Frontal cortex (tissue), 4 donors: ENCODE measurements around the gene CFC1. TPM values are rescaled to one million over a fixed set of nuclear protein-coding genes. Genes with fewer than 3 reads are reported as not detected.
"Not testable (repeated sequence)": the region's sequence is repeated elsewhere in the genome, so short reads cannot be mapped to it uniquely, and the experiment has no call there.

Experiments used
- DNase-seq, 2 donors: peaks; one replicate each; pipeline ENCODE4 v3.0.0; 2012; ENCODE audit warnings: low spot score in 2 of 2
- FAIRE-seq: peaks from 2 replicates; lab custom pipeline; 2012; peaks lifted over from hg19 to GRCh38; lab: Jason Lieb, UNC
- total RNA-seq: library from RNA; depleted of rRNA; stranded (reverse); fragments of >200 nt; gene quantifications from one replicate; pipeline ENCODE4 v1.2.3, GENCODE V29; 2014
- donor health status: control.
- donor health status: control.
- donor health status: control.

CFC1 gene
- 0.41 TPM for total RNA-seq

DNA sequence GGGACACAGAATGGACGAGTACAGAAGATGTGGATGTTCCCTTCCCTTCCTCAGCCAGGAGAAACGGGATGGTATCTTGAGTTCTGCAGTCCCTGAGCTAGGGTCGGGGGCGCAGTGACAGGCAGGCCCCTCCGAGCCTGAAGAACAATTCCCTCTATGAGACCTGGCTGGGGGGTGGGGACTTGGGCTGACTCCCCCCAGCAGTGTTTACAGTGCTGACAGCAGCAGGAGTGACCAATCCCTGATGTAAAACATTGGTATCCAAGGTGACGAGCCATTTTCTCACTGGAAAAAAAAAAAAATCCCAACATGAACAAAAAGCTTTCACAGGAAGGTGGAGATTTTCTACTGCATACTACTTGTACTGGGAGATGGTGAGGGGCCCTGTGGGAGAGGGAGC is at the start of gene CFC1:
Gene CFC1, minus strand, starts transcription at position 183 of the 400 bp plus-strand sequence. CDS start 288 bp downstream, outside the sequence.
- not testable (repeated sequence) for FAIRE-seq, DNase-seq

DNA sequence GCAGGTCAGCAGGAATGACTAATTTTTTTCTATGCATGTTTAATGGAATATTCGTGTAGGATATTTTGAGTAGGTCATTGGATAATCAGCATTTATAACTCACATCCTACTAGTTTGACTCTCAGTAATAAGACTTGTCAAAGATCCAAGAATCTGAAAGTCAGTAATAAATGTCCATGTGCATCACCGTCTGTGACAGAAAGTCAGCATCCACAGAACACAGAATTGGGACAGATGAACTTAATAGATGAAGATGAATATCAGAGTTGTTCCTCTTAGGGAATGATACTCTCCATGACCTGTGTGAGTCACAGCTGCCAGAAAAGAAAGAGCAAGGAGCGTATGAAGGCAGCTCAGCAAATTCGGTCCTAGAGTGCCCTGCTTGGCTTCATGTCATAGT is 42.3 kb upstream of the CFC1 start:
- not testable (repeated sequence) for DNase-seq, FAIRE-seq

DNA sequence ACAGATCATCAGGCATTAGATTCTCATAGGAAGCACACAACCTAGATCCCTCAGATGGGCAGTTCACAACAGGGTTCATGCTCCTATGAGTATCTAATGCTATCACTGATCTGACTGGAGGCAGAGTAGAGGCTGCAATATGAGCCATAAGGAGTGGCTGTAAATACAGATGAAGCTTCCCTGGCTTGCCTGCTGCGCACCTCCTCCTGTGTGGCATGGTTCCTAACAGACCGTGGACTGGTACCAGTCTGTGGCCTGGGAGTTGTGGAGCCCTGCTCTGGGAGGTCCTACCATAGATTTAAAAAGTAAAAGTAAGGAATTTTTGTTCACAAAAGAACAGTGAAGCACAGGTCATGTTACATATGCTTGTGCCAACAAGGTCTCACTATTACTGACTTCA is 39.6 kb upstream of the CFC1 start:
- not testable (repeated sequence) for DNase-seq, FAIRE-seq

DNA sequence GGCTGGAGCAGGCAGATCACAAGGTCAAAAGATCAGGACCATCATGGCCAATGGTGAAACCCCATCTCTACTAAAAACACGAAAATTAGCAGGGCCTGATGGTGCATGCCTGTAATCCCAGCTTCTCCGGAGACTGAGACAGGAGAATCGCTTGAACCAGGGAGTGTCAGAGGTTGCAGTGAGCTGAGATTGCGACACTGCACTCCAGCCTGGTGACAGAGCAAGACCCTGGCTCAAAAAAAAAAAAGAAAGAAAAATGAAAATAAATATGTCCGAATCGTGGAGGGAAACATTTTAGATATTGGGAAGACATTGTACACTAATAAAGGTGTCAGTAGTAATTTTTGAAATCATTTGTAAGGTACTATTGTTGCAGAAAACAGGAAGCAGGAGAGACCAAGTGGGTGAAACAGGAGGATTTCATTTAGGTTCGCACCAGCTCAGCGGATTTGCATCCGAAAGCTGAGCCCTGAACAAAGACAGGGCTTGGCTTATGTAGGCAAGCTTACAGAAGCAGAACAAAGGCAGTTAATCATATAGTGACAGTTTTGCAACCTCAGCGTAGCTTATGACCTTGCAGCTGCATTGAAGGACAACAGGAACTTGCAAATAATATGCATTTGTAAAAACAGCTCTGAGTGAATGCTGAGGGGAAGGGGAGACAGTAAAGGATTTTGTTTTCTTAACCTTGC is 29.6 kb upstream of the CFC1 start:
- DNase-seq, FAIRE-seq: not testable (repeated sequence)

GRCh38 chr2:130611140-130611539 is 11.8 kb upstream of the CFC1 start, which contains the start of gene POTEJ:
Gene POTEJ, plus strand, starts transcription at chr2:130611440. Its CDS starts 93 bp downstream, at chr2:130611533.
- not testable (repeated sequence) for FAIRE-seq, DNase-seq

DNA sequence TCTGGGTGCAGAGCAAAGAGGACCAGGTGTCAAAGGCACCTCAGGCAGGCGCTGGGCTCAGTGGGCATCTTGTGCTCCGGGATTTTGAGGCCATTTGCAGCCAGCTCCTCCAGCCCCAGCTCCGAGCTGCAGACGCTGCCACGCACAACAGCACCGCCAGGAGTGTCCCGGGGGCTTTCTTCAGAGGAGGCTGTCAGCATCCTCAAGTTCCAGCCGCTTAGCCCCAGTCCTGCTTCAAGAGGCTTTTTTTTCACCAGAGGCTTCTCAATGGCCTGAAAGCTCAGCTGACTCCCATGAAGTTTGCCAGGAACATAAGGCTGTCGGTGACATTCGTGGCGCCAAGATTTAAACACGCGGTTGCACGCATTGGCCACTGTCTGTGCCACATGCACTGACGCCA is 11.1 kb upstream of the CFC1 start:
- not testable (repeated sequence) for FAIRE-seq

GRCh38 chr2:130609002-130609920 is 9.9 kb upstream of the CFC1 start:
- not testable (repeated sequence) for DNase-seq, FAIRE-seq

More for the DNA sequence above, 11.1 kb upstream of the CFC1 start:
- DNase-seq, result not testable (repeated sequence)

DNA sequence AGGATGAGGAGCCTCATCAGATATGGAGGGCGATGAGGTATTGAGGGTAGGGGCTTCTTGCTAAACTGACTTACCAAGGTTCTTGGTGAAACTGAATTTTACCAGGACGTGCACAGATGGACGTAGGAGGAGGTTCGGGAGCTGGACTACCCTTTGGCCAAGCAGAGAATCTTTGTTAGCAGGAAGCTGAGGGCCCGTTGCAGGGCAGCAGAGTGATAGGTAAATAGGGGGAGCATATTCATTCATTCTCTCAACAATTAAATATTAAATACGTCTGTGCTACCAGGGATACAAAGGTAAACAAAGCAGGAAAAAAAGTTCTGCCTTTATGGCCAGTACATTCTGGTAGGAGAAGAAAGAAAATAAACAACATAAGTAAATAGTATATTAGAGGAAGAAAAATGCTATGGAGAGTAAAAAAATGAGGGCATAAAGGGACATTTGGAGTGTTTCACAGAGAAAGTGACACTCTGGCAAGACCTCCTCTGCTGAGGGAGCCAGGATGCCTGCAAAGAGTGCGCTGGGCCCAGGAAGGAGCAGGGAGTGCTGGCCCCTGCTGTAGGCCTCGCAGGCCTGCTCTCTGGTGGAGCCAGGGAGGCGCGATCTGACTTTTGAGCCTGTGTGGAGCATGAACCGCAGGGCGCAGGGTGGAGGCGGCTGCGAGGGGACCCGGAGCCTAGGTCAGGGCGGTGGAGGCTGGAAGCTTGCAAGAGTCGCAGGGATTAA is 9.1 kb upstream of the CFC1 start:
- not testable (repeated sequence) for DNase-seq, FAIRE-seq

DNA sequence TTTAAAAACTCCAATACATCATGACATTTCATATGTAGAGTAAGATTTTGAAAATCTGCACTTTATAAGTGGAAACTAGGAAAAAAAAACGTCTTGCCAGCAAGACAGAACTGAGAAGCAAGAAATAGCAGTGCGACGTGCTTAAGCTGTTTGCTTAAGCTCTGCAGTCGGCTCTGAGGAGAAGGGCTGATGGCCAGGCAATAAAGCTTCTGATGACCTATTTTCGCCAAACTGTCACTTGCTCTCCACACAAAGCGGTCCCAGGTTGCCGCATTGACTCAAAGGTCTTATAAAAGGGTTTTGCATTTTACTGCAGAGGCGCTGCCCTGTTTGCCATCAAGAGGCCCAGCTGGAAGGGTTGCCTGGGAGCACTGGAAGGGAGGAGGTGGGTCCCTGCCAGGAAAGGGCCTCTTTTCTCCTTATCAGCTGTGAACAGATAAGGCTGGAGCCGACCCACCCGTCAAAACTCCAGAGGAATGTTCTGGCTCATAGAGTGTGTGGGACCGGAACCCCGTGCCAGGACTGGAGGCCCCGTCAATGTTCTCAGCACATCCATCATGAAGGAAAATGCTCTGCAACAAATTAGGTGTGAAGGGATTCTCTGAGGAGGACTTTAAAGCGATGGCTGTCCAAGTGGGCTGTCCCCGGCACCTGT is 2.4 kb upstream of the CFC1 start:
- not testable (repeated sequence) for DNase-seq, FAIRE-seq

DNA sequence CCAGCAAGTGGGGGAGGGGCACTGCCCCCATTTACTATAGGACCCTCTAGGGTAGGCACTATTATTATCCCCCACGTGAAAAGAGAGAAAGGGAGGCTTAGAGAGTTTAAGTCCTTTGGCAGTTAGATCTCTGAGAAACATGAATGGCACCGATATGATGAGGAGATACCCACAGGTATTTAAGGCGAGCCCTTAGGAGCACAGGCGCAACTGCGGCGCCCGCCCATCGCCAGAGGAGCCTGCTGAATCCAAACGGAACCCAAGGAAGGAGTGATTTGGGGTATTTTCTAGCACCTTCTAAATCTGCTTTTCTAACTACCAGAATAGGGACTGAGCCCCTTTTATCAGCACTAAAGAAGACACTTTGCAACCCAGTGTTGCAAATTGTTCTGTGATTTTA is 551 bp upstream of the CFC1 start:
- DNase-seq, result not testable (repeated sequence)

GRCh38 chr2:130598463-130598862 is 912 bp downstream of the CFC1 start:
- not testable (repeated sequence) for DNase-seq, FAIRE-seq

More for the DNA sequence above, 551 bp upstream of the CFC1 start:
- not testable (repeated sequence) for FAIRE-seq

- DNase-seq, FAIRE-seq: not testable (repeated sequence)
These were observed 1.4 kb downstream of the CFC1 start for GRCh38 chr2:130597994-130598393.

GRCh38 chr2:130596757-130597156 is 2.6 kb downstream of the CFC1 start:
- not testable (repeated sequence) for DNase-seq, FAIRE-seq

DNA sequence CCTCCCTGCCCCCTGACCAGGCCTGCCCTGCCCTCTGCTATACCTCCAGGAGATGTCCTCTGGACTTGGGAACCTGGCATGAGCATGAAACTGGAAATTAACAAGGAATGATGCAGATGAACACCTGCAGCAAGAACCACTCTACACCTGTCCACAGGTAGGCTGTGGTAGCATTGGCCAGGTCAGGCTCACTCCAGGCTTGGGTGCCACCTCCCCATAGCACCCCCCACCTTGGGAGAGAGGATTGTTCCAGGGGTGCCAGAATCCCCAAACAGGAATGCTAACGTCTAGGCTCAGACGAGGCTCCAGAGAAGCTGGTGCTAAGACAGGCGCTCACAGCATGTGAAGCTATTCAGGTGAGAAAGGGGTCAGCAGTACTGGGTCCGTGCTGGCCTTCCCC is 5.4 kb downstream of the CFC1 start:
- DNase-seq, FAIRE-seq: not testable (repeated sequence)

- not testable (repeated sequence) for DNase-seq, FAIRE-seq
These were observed 6.5 kb downstream of the CFC1 start for GRCh38 chr2:130592791-130593414.

GRCh38 chr2:130590842-130591359 is 8.5 kb downstream of the CFC1 start:
- not testable (repeated sequence) for DNase-seq, FAIRE-seq

DNA sequence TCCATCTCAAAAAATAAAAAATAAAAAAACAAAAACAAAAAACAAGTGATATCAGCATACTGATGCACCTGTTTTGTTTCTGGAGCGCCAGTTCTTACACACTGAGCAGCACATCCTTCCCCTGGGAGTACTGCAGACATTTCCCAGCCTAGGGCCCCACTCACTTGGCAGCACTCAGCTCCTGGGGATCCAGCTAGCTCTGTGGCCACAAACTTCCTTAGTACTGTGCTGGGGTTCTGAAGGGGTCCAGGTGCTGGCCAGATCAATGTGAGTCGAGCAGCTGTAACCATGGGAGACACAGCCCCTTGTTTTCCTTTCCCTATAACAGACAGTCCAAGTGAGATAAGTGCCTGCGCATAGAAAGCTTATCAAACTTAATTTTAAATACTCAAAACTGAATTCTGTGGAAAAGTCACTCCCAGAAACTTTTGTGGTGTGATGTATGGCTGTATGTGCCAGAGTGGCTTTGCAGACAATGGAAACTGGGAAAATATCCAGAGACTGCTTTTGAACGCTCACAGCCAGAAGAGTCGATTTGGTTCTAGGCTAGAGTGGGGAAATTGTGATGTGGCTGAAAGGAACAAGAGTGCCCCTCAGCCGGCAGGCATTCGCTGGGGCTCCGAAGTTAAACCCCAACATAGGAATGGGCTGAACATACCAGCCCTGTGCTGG is 9.1 kb downstream of the CFC1 start:
- not testable (repeated sequence) for FAIRE-seq, DNase-seq
